HepG2 (cell line): ENCODE measurements around the gene TAF11. TPM values are rescaled to one million over a fixed set of nuclear protein-coding genes. Genes with fewer than 3 reads are reported as not detected.

Source experiments
- ATAC-seq: fragments of 200-7000 bp; cut with Tn5 transposase; 3 replicates; pipeline ENCODE4 v1.9.1; 2020; ENCODE audit warnings: mild to moderate bottlenecking, moderate library complexity
- BruUV-seq: library from RNA; stranded (reverse); fragments of 400-500 nt; replicated peaks from 2 replicates; lab custom pipeline; 2021; lab: Mats Ljungman, UMichigan
- CTCF ChIA-PET: fragments of 300-600 bp; formaldehyde crosslinking; extraction: SDS; loops from one replicate; lab custom pipeline; 2021; ENCODE audit warnings: low total read pairs, inconsistent platforms, low intra/inter-chr PET ratio; lab: Yijun Ruan, JAX
- POLR2A ChIA-PET: fragments of 350-600 bp; sonication (Branson Sonifier 250); formaldehyde crosslinking; loops from one replicate; lab custom pipeline; 2020; ENCODE audit warnings: antibody characterized with exemption, inconsistent platforms; lab: Yijun Ruan, JAX
- DNase-seq: peaks from one replicate; pipeline ENCODE4 v3.0.0-alpha.2; 2015; ENCODE audit warnings: low spot score
- FAIRE-seq: peaks from 3 replicates; lab custom pipeline; 2011; peaks lifted over from hg19 to GRCh38; lab: Jason Lieb, UNC
- H2AFZ ChIP-seq: one replicate; pipeline ENCODE4 v1.6.1; 2011; ENCODE audit warnings: low read length, inconsistent platforms
- H3K27ac ChIP-seq: fragments of 300-600 bp; 3 replicates; pipeline ENCODE4 v1.8.0; 2011; ENCODE audit warnings: mixed run types, mild to moderate bottlenecking, mixed read lengths, low read length, inconsistent platforms; ENCODE audit not compliant: insufficient read depth; ENCODE audit errors: extremely low read length
- H3K27me3 ChIP-seq, 2 experiments: fragments of 200-600 bp in 1 of 2; 2 replicates in 1 of 2; 3 replicates in 1 of 2; pipeline versions ENCODE4 v1.6.0 to v1.8.0; 2011; ENCODE audit warnings: low read length in 2 of 2, mild to moderate bottlenecking in 2 of 2, moderate library complexity in 2 of 2, inconsistent platforms in 1 of 2; ENCODE audit not compliant: insufficient read depth in 2 of 2, control insufficient read depth in 1 of 2
- H3K36me3 ChIP-seq, 2 experiments: fragments of 200-600 bp in 1 of 2; replicated peaks in 1 of 2; 2 replicates in 1 of 2; 3 replicates in 1 of 2; pipeline versions ENCODE4 v1.5.1 to v1.8.0; 2011; ENCODE audit warnings: low read length in 2 of 2, inconsistent platforms in 1 of 2; ENCODE audit not compliant: insufficient read depth in 2 of 2, control insufficient read depth in 1 of 2
- H3K4me1 ChIP-seq: 2 replicates; pipeline ENCODE4 v1.5.1; 2012; ENCODE audit warnings: low read length, inconsistent platforms; ENCODE audit not compliant: insufficient read depth
- H3K4me2 ChIP-seq: 2 replicates; pipeline ENCODE4 v1.6.0; 2011; ENCODE audit warnings: low read depth, low read length, inconsistent platforms
- H3K4me3 ChIP-seq, 3 experiments: fragments of 200-600 bp in 1 of 3; sonication (generic), shearing (Covaris generic) in 1 of 3; replicated peaks in 1 of 3; 2 replicates each; pipeline ENCODE4 v1.5.1; 2011 to 2016; ENCODE audit warnings: low read length in 3 of 3, inconsistent platforms in 2 of 3, low read depth in 2 of 3, mild to moderate bottlenecking in 2 of 3, control low read depth in 1 of 3, mixed read lengths in 1 of 3; ENCODE audit not compliant: insufficient read depth in 1 of 3
- H3K79me2 ChIP-seq: one replicate; pipeline ENCODE4 v1.6.1; 2011; ENCODE audit warnings: low read length, inconsistent platforms; ENCODE audit not compliant: insufficient read depth
- H3K9ac ChIP-seq: 2 replicates; pipeline ENCODE4 v1.6.0; 2011; ENCODE audit warnings: mild to moderate bottlenecking, low read depth, low read length, inconsistent platforms; ENCODE audit not compliant: insufficient read depth
- H3K9me3 ChIP-seq: 2 replicates; pipeline ENCODE4 v1.5.1; 2012; ENCODE audit warnings: mild to moderate bottlenecking, low read length
- H4K20me1 ChIP-seq: 2 replicates; pipeline ENCODE4 v1.6.0; 2011; ENCODE audit warnings: inconsistent platforms, mild to moderate bottlenecking, low read length, moderate library complexity; ENCODE audit not compliant: insufficient read depth
- HES4 ChIP-seq: sonication (generic); formaldehyde crosslinking; IDR thresholded peaks from 2 replicates; pipeline ENCODE4 v1.9.0; 2021; ENCODE audit warnings: mild to moderate bottlenecking, missing genetic modification reagents, borderline replicate concordance
- HOXA9 ChIP-seq: sonication (generic); formaldehyde crosslinking; IDR thresholded peaks from 2 replicates; pipeline ENCODE4 v1.8.1; 2022; ENCODE audit warnings: missing genetic modification reagents, mild to moderate bottlenecking, moderate library complexity, borderline replicate concordance
- ISX ChIP-seq: sonication (generic); formaldehyde crosslinking; conservative IDR thresholded peaks from 2 replicates; pipeline ENCODE4 v1.5.0; 2020; ENCODE audit warnings: missing genetic modification reagents
- MED1 ChIP-seq: sonication (generic); formaldehyde crosslinking; IDR thresholded peaks from 2 replicates; pipeline ENCODE4 v1.4.0; 2020; ENCODE audit warnings: missing genetic modification reagents
- MIER2 ChIP-seq: IDR thresholded peaks from 2 replicates; pipeline ENCODE4 v1.6.1; 2016; ENCODE audit warnings: missing biosample characterization, missing genetic modification reagents
- MTF2 ChIP-seq: sonication (generic); formaldehyde crosslinking; IDR thresholded peaks from 2 replicates; pipeline ENCODE4 v1.5.0; 2020; ENCODE audit warnings: missing genetic modification reagents, borderline replicate concordance
- SIN3B ChIP-seq: fragments of 150-350 bp; IDR thresholded peaks from 2 replicates; pipeline ENCODE4 v1.6.1; 2014; ENCODE audit warnings: low read length
- SP1 ChIP-seq, 2 experiments: fragments of 450-650 bp in 1 of 2; sonication (generic) in 1 of 2; formaldehyde crosslinking in 1 of 2; IDR thresholded peaks; 2 replicates each; pipeline versions ENCODE4 v1.4.0 to v1.6.1; 2016 to 2020; ENCODE audit warnings: missing genetic modification reagents in 1 of 2
- SPEN ChIP-seq: sonication (generic); formaldehyde crosslinking; IDR thresholded peaks from 2 replicates; pipeline ENCODE4 v1.5.1; 2020; ENCODE audit warnings: low read depth, mild to moderate bottlenecking, missing genetic modification reagents
- TARDBP ChIP-seq: sonication (generic); formaldehyde crosslinking; IDR thresholded peaks from 2 replicates; pipeline ENCODE4 v1.8.0; 2022; ENCODE audit warnings: mild to moderate bottlenecking, missing genetic modification reagents
- TOE1 ChIP-seq: sonication (generic); formaldehyde crosslinking; IDR thresholded peaks from 2 replicates; pipeline ENCODE4 v1.4.0; 2020; ENCODE audit warnings: mild to moderate bottlenecking, missing genetic modification reagents
- ZNF160 ChIP-seq: sonication (generic); formaldehyde crosslinking; IDR thresholded peaks from 2 replicates; pipeline ENCODE4 v1.8.0; 2022; ENCODE audit warnings: mild to moderate bottlenecking, inconsistent platforms, missing genetic modification reagents
- ZNF292 ChIP-seq: sonication (generic); formaldehyde crosslinking; IDR thresholded peaks from 2 replicates; pipeline ENCODE4 v1.8.1; 2022; ENCODE audit warnings: mild to moderate bottlenecking, low read depth, missing genetic modification reagents, borderline replicate concordance
- ZNF674 ChIP-seq: sonication (generic); formaldehyde crosslinking; IDR thresholded peaks from 2 replicates; pipeline ENCODE4 v1.5.0; 2020; ENCODE audit warnings: low read depth, mild to moderate bottlenecking, missing genetic modification reagents
- ZNF780A ChIP-seq: sonication (generic); formaldehyde crosslinking; IDR thresholded peaks from 2 replicates; pipeline ENCODE4 v1.8.0; 2022; ENCODE audit warnings: mild to moderate bottlenecking, missing genetic modification reagents, moderate library complexity
- ZNF792 ChIP-seq: IDR thresholded peaks from 2 replicates; pipeline ENCODE4 v1.6.1; 2016
- ZSCAN12 ChIP-seq: sonication (generic); formaldehyde crosslinking; IDR thresholded peaks from 2 replicates; pipeline ENCODE4 v1.9.0; 2021; ENCODE audit warnings: mild to moderate bottlenecking, missing genetic modification reagents
- ZSCAN21 ChIP-seq: sonication (generic); formaldehyde crosslinking; IDR thresholded peaks from 2 replicates; pipeline ENCODE4 v1.8.0; 2022; ENCODE audit warnings: mild to moderate bottlenecking, missing genetic modification reagents, moderate library complexity, borderline replicate concordance
- WGBS: methylation state at CpG from one replicate; pipeline ENCODE4 v1.1.6; 2017; ENCODE audit warnings: low lambda C conversion rate; 5-methylcytosine and 5-hydroxymethylcytosine counted together
- in situ Hi-C: cut with HindIII; loops from 2 replicates; pipeline ENCODE4 v1.10.0; 2017; ENCODE audit warnings: low pct_unique_long_range_greater_than_20kb; ENCODE audit not compliant: extremely low pct_ligation_motif_present
- intact Hi-C: fragments of 100-400 bp; cut with micrococcal nuclease; formaldehyde crosslinking; loops from one replicate; pipeline ENCODE4 v1.10.0; 2022; ENCODE audit not compliant: unreplicated experiment
- polyA plus RNA-seq, 8 experiments: library from polyadenylated mRNA; depleted of rRNA in 3 of 8; stranded (reverse) in 7 of 8; unstranded in 1 of 8; fragments of >200 nt; fragmentation: Illumina TruSeq in 4 of 8; extraction: Trizol in 4 of 8; gene quantifications; 2 replicates each; pipeline versions ENCODE4 v1.2.1 to v1.2.3, GENCODE V29; 2011 to 2016; ENCODE audit warnings: low read depth in 4 of 8, missing spikeins in 1 of 8, mixed read lengths in 1 of 8; ENCODE audit not compliant: insufficient read depth in 1 of 8
- total RNA-seq, 5 experiments: library from RNA; depleted of rRNA; stranded (reverse); fragments of >200 nt; fragmentation: Illumina TruSeq; extraction: Trizol; gene quantifications; 2 replicates each; pipeline ENCODE4 v1.2.3, GENCODE V29; 2016; ENCODE audit warnings: low read depth in 1 of 5
- TF ChIP-seq, protein P1 (sequence below): sonication (generic); formaldehyde crosslinking; conservative IDR thresholded peaks from 2 replicates; pipeline ENCODE4 v1.8.1; 2023; ENCODE audit warnings: missing genetic modification reagents
- TF ChIP-seq, protein P2 (sequence below): sonication (generic); formaldehyde crosslinking; conservative IDR thresholded peaks from 2 replicates; pipeline ENCODE4 v1.8.0; 2022; ENCODE audit warnings: low read depth, missing genetic modification reagents
- TF ChIP-seq, protein P3 (sequence below): sonication (generic); formaldehyde crosslinking; IDR thresholded peaks from 2 replicates; pipeline ENCODE4 v1.5.0; 2020; ENCODE audit warnings: missing genetic modification reagents, mild to moderate bottlenecking, borderline replicate concordance
- TF ChIP-seq, protein P4 (sequence below): sonication (generic); formaldehyde crosslinking; IDR thresholded peaks from 2 replicates; pipeline ENCODE4 v1.4.0; 2020; ENCODE audit warnings: mild to moderate bottlenecking, missing genetic modification reagents

Gene TAF11
- total and polyA plus RNA-seq, 2 of the 13 experiments (the other 11 are each of a cell fraction or from before 2014, with no cell fraction given): 35.4 to 73.6 TPM

DNA sequence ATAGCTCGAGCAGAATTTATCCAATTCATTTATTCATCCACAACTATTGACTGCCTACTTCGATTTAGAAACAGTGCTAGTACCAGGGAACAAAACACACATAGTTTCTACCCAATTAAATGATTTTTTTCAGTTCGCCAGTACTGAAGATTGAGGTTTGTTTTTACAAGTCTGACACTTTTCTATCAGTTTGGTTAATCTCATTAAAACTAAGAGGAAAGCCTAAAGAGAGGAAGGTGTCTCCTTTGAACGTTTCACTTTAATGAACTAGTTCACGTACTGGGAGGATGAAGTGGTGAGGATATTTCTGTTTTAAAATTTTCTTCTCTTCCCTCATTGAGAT is 643 bp upstream of the TAF11 start:
- CTCF ChIA-PET: no interaction called here
- no peak for TF ChIP-seq SPEN (CRISPR knock-in tag)
- TF ChIP-seq MIER2 (CRISPR knock-in tag): no peak
- TF ChIP-seq ISX (CRISPR knock-in tag): no peak
- TF ChIP-seq SIN3B: no peak
- TF ChIP-seq HOXA9 (CRISPR knock-in tag): 0 out of 2 replicates have a peak, but pooled peaks have one; percentile 1
- no peak for TF ChIP-seq TARDBP (CRISPR knock-in tag)
- no peak for TF ChIP-seq ZNF292 (CRISPR knock-in tag)
- TF ChIP-seq, protein P1, sequence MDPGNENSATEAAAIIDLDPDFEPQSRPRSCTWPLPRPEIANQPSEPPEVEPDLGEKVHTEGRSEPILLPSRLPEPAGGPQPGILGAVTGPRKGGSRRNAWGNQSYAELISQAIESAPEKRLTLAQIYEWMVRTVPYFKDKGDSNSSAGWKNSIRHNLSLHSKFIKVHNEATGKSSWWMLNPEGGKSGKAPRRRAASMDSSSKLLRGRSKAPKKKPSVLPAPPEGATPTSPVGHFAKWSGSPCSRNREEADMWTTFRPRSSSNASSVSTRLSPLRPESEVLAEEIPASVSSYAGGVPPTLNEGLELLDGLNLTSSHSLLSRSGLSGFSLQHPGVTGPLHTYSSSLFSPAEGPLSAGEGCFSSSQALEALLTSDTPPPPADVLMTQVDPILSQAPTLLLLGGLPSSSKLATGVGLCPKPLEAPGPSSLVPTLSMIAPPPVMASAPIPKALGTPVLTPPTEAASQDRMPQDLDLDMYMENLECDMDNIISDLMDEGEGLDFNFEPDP: 0 out of 2 replicates have a peak, but pooled peaks have one; percentile 84
- no peak for TF ChIP-seq SP1 (IDR thresholded peaks at IDR 0.05)
- TF ChIP-seq SP1 (CRISPR knock-in tag; IDR thresholded peaks at IDR 0.05): no peak
- no peak for TF ChIP-seq ZNF792 (CRISPR knock-in tag)
- TF ChIP-seq MTF2 (CRISPR knock-in tag): 0 out of 2 replicates have a peak, but pooled peaks have one; percentile 37
- TF ChIP-seq MED1 (CRISPR knock-in tag): 0 out of 2 replicates have a peak, but pooled peaks have one; percentile 3
- no peak for TF ChIP-seq ZNF674 (CRISPR knock-in tag)
- TF ChIP-seq, protein P2, sequence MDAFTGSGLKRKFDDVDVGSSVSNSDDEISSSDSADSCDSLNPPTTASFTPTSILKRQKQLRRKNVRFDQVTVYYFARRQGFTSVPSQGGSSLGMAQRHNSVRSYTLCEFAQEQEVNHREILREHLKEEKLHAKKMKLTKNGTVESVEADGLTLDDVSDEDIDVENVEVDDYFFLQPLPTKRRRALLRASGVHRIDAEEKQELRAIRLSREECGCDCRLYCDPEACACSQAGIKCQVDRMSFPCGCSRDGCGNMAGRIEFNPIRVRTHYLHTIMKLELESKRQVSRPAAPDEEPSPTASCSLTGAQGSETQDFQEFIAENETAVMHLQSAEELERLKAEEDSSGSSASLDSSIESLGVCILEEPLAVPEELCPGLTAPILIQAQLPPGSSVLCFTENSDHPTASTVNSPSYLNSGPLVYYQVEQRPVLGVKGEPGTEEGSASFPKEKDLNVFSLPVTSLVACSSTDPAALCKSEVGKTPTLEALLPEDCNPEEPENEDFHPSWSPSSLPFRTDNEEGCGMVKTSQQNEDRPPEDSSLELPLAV: 0 out of 2 replicates have a peak, but pooled peaks have one; percentile 7
- TF ChIP-seq HES4 (CRISPR knock-in tag): no peak
- TF ChIP-seq, protein P3, sequence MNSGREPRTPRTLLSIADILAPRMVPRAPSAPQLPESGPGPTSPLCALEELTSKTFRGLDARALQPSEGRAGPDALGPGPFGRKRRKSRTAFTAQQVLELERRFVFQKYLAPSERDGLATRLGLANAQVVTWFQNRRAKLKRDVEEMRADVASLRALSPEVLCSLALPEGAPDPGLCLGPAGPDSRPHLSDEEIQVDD (CRISPR knock-in tag): no peak
- TF ChIP-seq ZNF160 (CRISPR knock-in tag): no peak
- TF ChIP-seq TOE1 (CRISPR knock-in tag): no peak
- TF ChIP-seq, protein P4, sequence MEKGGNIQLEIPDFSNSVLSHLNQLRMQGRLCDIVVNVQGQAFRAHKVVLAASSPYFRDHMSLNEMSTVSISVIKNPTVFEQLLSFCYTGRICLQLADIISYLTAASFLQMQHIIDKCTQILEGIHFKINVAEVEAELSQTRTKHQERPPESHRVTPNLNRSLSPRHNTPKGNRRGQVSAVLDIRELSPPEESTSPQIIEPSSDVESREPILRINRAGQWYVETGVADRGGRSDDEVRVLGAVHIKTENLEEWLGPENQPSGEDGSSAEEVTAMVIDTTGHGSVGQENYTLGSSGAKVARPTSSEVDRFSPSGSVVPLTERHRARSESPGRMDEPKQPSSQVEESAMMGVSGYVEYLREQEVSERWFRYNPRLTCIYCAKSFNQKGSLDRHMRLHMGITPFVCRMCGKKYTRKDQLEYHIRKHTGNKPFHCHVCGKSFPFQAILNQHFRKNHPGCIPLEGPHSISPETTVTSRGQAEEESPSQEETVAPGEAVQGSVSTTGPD: no peak
- no peak for TF ChIP-seq ZSCAN21 (CRISPR knock-in tag)
- TF ChIP-seq ZNF780A (CRISPR knock-in tag): no peak
- TF ChIP-seq ZSCAN12 (CRISPR knock-in tag): no peak
- TF ChIP-seq, all 625 proteins: peak for 5
- Histone ChIP-seq H3K79me2 (peaks cover 71% of the 10 kb centered on the region), H3K9me3 (no peaks in the 10 kb centered on the region), H3K4me1 (peaks cover 55% of the 10 kb centered on the region), H3K36me3 (no peaks in the 10 kb centered on the region; a peak in 1 of 5 replicates), H3K4me2 (peak overlapping the region; percentile 83), H3K4me3 (peak overlapping the region; percentile 92 to 97 (median 94)), H3K9ac (peak overlapping the region; percentile 88), H4K20me1 (no peaks in the 10 kb centered on the region), H3K27me3 (no peaks in the 10 kb centered on the region; a peak in 1 of 5 replicates), H3K27ac (peak overlapping the region; percentile 84), H2AFZ (peak overlapping the region; percentile 49)
- DNase-seq (no peak), ATAC-seq (no peak), FAIRE-seq (no peak)
- 1% methylated on average over 5 of the region's 5 CpGs for WGBS
- intact Hi-C loops: loop anchor here (2.0 to 5.0 kb wide), 2 partner anchors 64 to 96 kb away; partner anchors contain the start of gene BLTP3A
- no TSS peak for BruUV-seq
- in situ Hi-C loops: no loop called here
- POLR2A ChIA-PET: interaction anchor here (0.6 to 2.7 kb wide), 13 partner anchors 10 to 371 kb away, joined by 3 to 19 read pairs (median 5); partner anchors contain the start of genes BLTP3A, SNRPC and ZNF76
